Measurements from ENCODE around the gene LRRC9.
"Not testable (repeated sequence)": the region's sequence is repeated elsewhere in the genome, so short reads cannot be mapped to it uniquely, and the experiment has no call there.

The LRRC9 gene

DNA sequence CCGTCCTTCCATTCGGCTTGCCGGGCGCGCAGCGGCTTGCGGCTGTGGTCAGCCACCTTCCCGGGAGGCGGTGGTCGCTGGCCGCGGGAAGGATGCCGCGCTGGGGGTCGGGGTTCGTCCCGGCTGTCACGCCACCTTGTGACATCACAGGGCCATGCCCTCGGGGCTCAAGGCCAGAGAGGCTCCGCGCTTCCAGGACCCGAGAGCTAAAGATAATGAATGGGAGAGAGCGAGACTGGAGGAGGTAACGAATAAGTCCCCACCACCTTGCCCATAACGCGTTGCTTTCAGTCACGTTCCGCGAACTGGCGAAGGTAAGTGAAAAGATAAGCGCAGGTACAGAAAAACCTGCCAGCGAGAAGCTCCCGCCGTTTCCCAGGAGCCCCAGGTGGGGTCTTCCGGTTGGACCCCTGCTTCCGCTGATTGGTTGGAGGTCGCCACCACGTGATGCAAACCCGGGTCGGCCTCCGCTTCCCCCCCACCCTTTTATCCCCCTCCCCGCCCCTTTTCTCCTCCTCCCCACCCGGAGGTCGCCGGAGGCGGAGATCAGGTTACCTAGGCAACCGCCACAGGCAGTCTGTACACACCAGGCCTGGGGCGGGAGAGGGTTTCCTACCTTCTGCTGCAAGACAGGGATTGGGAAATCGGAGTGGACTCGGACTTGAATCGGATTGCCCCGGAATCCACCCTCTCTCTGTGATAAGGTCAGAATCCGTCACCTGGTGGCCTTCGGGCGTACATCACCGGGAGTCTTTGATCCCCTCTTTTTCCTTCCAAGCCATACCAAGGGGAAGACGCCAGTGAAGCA lies at the start of gene LRRC9:
Gene LRRC9 (plus strand): TSS at position 575 of the 808 bp plus-strand sequence.
- peak; percentile 85 to 89 for DNase-seq

DNA sequence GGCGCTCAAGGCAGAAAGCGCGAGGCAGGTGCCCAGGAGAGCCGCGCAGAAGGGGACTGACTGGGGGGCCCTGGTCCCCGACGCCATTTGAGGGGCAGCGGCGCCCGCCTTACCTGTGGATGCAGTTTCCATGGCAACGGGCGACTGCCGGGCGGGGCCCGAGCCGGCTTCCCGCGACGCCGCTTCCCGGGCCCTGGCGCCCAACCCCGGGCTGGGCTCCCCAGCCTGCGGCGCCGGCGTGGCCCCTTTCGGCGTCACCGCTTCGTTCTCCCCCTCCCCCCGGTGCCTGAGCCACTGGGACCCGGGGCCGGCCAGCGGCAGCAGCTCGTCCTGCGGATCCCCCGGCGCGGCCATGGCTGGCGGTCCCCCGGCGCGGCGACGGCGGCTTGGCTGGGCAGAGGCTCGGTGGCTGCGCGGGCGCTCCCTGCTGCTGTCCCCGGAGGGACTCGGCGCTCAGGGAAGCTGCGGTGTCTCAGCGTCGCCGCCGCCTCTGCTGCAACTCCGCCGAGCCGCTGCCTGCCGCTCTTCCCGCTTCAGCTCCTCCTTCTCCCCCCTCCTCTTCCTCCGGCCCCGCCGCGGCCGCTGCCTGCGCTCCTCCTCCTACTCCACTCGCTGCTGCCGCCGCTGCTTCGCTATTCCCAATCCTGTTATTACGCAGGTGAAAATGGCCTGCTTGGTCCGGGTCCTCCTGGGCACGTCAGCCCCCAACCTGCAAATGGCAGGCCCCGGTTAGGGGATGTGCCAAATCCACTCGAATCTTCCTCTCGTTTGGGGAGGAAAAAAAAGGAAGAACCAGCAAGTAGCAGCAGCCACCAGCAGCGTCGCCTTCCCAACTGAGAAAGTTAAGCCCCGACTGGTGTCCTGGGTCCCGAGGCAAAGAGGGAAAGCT lies 49.4 kb upstream of the LRRC9 start, which contains the start of gene RTN1:
Gene RTN1 (minus strand): TSS at position 500 of the 889 bp plus-strand sequence. CDS start 146 bp downstream, at position 354.
- DNase-seq = peak; percentile 56 to 71

DNA sequence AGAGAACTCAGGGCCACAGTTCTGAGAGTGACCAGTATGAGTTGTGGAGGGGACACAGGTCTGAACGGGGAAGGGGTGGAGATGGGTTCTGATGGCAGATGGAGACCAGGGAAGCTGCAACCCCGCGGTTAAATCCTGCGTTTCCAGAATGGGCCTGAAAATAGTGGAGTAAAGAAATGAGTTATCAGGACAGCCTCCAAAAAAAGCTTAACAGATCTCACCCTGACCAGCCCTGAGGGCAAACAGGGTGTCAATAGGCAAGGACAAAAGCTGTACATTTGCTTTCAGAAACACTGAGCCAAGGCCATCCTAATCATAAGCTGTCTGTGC lies 48.8 kb upstream of the LRRC9 start:
- no peak for DNase-seq

DNA sequence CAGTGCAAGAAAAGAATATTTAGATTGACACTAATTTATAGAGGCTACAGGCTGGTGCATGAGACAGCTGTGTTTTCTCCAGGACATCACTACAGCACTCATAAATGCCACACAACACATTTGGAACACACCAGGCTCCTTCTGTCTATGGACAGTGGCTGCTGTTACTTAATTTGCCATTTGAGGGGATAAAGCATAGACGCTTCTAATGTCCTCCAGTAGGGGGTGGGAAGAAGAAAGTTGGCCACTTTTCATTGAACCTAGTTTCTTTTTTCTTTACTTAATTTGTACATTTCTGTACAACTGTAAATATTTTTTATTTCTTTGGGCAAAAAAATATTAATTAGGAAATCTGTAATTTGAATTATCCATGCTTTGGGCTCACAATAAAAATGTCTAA lies 37.0 kb upstream of the LRRC9 start:
- DNase-seq = no peak

DNA sequence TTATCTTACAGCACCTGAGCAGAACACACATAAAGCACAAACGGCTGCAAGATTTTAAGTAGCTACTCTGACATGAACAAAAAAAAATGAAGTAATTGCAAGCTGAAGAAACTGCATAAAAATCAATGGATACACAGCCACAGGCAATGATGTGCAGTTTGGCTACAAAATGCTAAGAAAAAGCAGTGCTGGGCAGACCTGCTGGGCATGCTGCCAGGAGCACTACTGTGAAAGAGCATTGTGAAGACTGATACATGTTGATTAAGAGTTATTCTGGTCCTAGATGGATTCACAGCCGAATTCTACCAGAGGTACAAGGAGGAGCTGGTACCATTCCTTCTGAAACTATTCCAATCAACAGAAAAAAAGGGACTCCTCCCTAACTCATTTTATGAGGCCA lies 29.3 kb upstream of the LRRC9 start:
- no peak for DNase-seq

DNA sequence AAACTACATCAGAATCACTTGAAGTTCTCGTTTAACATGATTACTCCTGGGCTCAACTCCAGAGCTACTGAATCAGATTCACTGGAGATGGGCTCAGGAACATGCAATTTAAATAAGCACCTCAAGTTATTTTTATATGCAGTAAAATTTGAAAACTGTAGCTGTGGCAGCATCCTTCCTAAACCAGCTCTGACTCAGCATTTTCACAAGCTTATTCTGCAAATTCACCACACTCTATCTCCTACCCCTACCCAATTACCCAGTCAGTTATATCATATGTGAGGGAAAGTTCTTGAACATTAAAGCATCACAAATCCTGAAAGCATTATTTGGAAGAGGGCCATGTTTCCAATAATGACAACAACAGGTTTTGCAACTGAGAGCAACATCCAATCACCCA lies 24.2 kb upstream of the LRRC9 start:
- no peak for DNase-seq

DNA sequence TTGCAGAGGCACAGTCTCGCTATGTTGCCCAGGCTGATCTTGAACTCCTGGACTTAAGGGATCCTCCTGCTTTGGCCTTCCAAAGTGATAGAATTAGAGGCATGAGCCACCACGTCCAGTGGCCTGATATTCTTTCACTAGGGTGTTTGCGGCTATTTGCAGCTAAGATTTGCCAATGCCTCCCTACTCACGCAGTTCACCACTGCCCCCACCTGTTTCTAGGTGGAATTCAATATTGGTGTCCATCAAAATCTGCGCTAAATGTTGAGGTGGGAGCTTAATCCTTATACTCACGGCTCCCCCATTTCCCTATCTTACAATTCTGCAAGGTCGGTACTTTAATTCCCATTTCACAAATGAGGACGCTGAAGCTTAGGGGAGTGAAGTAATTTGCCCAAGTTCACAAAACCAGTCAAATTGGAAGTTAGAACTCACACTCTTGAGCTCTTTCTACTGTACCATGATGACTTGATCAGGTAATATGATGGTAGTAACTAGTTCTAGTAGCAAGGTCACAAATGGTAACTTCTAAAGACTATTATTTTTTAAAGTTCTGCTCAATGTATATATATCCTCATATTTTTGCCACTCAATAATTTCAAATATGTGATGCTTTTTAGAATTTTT lies 22.1 kb upstream of the LRRC9 start:
- peak; percentile 20 to 21 for DNase-seq

DNA sequence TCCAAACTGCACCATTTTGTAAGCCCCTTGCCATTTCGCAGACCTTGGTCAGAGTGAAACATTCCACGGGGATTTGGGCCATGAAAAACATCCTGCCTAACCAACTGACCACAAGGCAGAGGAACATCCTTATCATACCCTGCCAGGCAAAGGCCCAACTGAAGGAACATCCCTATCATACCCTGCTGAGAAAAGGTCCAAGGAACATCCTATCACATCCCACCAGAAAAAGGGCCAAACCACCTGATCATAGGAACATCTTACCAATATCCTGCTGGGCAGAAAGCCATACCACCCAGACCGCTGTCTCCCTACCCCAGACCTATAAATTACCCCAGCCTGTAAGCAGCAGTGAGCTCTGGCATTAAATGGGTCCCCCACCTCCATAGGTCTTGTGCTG lies 19.4 kb upstream of the LRRC9 start:
- DNase-seq = no peak

DNA sequence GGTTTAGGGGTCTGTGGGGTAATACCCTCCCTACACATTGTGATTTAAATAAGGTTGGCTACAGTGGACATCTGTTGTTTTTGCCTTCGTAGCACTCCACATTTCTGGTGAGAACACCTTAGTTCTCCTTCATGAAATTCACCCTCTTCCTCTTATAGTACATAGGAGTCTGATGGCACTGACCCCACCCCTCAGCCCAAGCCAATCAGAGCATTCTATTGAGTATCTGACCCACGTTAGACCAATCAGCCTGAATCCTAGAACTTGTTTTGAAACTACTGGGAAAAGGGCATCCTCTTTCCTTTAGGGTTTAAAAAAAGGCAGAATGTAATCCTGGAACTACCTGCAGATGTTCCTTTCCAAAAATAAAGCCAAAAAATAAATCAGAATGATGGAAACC lies 15.8 kb upstream of the LRRC9 start:
- DNase-seq = no peak

DNA sequence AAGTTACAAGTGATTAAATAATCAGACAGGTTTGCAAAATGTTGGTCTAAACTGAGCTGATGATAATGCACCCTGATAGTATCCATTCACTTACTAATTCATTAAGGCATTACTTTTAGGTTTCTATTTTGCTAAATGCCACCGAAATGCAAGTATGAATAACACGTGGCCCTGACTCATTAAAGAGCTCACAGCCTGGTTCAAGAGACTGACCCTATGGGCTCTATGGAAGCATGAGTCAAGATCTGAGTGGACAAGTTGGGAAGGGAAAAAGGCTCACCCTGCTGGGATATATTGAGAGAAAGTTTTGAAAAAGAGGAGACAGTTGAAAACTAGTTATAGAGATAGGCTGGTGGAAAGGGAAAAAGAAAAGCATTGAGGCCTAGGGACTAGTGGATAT lies 14.8 kb upstream of the LRRC9 start:
- no peak for DNase-seq

DNA sequence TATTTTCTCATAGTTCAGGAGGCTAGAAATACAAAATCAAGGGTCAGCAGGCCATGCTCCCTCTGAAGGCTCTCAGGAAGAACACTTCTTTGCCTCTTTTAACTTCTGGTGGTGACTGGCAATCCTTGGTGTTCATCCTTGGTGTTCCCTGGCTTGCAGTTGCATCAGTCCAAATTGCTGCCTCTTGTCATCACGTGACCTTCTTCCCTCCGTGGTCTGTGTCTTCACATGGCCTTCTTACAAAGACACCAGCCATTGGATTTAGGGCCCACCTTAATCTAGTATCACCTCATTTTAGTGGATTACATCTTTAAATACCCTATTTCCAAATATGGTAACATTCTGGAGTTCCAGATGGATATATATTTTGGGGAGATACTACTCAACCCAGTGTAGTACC lies 7.5 kb upstream of the LRRC9 start:
- DNase-seq = no peak

DNA sequence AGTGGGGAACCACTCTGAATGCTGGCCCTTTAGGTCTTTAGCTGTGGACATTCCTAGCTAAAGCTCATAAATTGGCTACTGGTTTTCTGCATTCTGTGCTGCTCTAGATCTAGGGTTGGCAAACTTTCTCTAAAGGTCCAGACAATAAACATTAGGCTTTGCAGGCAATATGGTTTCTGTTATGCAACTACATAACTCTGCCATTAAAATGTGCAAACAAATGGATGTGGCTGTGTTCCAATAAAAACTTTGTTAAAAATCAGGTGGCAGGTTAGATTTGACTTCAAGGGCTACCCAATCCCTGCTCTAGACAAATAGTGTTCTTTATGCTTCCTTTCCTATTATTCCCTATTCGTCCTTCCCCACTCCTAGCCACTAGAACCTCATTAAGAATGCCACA lies 6.8 kb upstream of the LRRC9 start:
- no peak for DNase-seq

DNA sequence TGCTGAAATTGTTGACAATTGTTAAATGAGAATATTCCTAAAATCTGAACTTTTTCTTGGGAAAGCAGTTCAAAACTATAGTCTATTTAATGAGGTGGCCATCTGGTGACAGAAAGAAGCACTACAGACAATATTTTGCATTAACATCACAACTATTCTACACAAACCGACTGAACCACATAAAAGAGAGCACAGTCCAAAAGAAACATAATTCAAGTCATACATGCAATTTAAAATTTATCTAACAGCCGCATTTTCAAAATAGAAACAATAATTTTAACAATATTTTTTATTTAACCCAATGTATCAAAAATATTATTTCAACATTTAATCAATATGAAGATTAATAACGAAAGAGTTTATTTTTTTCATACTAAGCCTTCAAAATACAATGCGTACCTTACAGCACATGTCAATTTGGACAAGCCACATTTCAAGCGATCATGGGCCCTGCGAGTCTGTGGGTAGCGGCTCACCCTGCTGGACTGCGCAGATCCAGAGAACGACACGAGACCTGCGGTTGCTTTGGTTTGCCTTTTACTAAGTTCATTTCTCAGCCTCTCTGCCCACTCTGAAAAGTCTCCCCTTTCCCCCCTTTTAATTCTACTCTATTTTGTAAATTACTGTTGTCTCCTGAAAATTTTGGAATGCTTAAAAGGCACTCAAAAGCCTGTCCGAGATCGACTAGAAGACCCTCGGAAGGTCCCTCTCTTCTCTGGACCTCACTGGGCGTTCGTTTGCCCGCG lies 947 bp upstream of the LRRC9 start:
- DNase-seq = peak in 1 of 2 experiments; percentile 38

DNA sequence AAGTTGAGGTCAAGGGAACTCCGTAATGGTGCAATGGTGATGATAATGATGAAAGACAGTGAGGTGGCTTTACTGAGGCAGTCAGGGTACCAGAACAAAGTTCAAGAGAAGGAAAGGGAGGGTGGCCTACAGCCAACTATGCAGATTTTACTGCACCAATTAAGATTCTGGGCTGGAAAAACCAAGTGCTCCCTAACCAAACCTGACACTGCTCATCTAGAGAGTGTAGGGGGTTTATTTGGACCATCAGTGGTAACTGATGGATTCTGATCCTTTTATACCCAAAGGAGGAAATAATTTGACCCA lies 387 bp downstream of the LRRC9 start:
- no peak for DNase-seq

DNA sequence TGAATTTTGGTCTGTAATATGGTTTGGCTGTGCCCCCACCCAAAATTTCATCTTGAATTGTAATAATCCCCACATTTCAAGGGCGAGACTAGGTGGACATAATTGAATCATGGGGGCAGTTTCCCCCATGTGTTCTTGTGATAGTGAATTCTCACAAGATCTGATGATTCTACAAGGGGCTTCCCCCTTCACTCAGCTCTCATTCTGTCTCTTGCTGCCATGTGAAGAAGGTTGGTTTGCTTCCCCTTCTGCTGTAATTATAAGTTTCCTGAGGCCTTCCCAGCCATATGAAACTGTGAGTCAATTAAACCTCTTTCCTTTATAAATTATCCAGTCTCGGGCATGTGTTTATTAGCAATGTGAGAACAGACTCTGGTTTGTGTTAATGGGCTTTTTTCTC lies 5.9 kb downstream of the LRRC9 start:
- DNase-seq = no peak

DNA sequence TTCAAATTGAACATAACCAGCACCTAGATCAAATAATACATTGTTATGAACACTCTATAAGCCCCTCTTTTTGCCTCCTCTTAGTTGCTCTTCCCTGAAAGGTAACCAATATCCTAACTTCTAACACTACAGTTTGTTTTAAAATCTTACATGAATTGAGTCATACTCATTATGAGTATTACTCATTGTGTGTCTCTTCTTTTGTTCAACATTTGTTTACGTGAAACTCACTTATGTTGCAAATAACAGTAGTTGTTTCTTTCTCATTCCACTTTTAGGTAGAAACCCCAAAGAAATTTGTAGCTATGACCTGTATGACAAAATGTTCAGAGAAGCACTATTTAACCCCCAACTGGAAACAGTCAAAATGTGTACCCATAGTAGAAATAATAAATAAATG lies 6.6 kb downstream of the LRRC9 start:
- no peak for DNase-seq

DNA sequence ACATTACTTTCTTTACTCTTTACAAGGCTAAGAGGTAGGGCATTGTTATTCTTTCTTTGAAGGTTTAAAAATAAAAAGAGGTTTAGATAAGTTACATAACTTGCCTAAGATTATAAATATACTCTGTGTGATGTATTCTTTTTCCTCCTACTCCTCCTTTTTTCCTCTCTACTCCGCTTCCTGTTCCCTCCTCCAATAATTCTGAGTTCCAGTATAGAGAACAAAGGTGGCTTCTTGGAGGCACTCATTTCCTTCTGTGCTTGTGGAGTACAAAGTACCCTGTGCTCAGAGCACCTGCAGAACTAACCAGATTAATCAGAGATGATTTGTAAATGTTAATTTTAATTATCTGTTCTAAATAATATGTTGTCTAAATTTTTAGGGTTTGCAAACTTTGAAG lies 11.3 kb downstream of the LRRC9 start:
- no peak for DNase-seq

DNA sequence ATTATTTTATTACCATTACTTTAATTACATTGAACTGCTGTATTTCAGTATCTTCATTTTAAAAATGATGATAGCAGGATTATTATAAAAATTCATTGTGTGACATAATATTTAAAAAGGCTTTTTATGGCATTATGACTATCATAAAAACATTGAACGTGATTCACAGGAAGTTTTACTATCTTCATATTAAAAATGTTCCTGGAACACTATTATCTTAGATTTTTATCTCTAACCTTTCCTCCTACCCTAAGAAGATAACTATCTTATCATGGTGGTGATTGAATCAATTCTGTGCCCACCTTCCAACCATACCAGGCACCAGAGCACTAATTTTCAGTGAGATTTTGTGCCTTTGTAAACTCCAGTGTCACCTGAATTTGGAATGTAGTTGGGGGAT lies 16.2 kb downstream of the LRRC9 start:
- DNase-seq = no peak

DNA sequence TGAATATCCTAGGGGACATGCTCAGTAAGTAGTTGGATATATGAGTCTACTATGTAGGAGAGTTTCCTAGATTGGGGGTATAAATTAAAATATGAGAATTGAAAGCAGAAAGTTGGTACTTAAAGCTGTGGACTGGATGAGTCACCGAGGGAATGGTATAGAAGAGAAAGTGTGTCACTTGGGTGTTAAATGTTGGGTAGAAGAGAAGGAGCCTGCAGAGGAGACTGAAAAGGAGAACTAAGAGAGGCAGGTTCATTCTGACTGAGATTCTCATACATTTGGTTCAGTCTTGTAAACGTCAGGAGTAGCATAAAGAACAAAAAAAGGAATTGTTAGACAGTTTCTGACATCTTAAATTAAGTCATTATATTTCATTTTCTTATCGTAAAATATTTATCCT lies 19.9 kb downstream of the LRRC9 start:
- no peak for DNase-seq

DNA sequence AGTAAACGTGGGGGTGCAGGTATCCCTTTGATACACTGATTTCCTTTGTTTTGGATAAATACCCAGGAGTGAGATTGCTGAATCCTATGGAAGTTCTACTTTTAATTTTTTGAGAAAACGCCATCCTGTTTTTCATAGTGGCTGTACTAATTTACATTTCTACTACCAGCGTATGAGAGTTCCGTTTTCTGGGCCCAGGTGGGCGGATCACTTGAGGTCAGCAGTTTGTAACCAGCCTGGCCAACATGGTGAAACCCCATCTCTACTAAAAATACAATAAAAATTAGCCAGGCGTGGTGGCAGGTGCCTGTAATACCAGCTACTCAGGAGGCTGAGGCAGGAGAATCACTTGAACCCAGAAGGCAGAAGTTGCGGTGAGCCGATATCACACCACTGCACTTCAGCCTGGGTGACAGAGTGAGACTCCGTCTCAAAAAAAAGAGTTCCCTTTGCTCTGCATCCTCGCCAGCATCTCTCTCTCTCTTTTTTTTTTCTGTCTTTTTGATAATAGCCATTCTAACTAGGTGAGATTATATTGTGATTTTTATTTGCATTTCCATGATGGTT lies 22.4 kb downstream of the LRRC9 start:
- not testable (repeated sequence) for DNase-seq

DNA sequence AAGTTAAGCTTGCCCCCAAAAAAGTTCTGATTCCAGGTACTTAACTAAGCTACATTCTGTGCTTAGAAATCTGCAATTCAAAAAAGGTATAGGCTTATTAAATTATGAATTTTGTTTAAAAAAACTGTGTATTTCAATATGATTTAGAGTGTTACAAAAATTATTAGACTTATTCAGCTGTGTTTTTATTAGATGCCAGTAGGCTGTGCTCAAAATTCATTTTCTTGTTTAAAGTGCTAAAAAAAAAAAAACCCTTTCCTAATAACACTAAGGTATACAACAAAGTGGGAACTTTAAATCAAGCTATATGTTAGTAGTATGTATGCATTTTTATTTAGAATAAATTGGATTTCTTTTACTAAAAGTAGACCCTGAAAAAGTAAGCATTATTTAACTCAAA lies 25.0 kb downstream of the LRRC9 start:
- DNase-seq = no peak

DNA sequence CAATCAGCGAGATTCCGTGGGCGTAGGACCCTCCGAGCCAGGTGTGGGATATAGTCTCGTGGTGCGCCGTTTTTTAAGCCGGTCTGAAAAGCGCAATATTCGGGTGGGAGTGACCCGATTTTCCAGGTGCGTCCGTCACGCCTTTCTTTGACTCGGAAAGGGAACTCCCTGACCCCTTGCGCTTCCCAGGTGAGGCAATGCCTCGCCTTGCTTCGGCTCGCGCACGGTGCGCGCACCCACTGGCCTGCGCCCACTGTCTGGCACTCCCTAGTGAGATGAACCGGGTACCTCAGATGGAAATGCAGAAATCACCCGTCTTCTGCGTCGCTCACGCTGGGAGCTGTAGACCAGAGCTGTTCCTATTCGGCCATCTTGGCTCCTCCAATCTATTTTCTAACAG lies 32.2 kb downstream of the LRRC9 start:
- DNase-seq = not testable (repeated sequence)

DNA sequence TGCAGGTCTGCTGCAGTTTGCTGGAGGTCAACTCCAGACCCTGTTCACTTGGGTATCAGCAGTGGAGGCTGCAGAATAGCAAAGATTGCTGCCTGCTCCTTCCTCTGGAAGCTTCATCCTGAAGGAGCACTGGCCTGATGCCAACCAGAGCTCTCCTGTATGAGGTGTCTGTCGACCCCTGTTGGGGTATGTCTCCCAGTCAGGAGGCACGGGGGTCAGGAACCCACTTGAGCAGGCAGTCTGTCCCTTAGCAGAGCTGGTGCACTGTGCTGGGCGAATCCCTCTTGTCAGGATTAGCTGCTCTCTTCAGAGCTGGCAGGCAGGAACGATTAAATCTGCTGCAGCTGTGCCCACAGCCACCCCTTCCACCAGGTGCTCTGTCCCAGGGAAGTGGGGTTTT lies 37.9 kb downstream of the LRRC9 start:
- DNase-seq = not testable (repeated sequence)

Data from SHP77 (cell line).